T-helper 1 cell (primary cell): Measurements from ENCODE around the gene FANCC.

ENCODE experiments used
- DNase-seq, 5 donors: peaks; one replicate each; pipeline ENCODE4 v3.0.0-alpha.2; 2012 to 2020

Gene FANCC

DNA sequence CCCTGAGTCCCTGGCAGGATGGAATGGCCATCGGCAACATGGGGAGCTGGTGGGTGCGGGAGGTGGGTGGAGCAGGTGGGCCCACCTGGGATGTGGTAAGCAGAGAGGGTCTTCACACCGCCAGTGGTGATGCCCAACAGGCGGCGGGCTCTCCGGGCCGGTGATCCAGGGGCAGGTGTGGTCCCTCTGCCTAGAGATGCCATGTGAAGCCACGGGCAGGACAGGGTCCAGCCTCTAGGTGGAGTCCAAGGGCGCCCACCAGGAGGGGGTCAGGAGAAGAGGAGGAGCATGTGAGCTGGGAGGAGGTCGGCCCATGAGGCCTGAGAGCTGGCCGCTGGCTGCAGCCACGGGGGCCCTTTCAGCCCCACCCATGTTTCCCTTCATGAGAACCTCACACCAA, 221.1 kb downstream of the FANCC start:
- no peak for DNase-seq

DNA sequence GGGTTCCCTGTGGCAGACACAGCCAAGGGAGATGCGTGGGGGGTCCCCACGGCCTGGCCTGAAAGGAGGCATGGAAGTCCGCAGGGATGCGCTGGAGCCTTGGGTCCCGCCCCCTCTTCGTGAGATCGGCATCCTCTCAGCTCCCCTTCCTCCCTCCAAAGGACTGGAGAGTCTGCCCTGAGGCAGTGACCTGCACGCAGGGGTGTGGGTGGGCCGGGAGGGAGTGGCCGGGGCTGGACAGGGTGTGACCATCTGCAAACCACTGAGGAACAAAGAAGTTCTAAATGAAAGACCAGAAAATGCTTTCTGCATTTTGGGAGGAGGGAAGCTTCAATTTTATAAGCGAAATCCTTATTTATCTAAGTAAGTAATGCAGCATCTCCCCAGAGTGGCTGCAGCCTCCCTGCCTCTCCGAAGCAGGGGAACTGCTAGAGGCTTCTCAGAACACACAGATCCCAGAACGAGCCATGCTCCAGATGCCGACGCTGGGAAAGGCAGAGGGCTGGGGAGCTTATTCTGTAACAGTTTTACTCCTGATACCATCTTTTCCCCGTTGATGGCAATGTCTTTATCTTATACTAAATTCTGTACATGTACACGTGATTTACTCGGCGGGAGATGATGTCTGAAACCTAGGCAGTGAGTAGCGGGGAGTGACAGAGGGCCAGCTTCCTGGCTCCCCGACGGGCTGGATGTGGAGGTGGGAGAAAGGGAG, 221.7 kb downstream of the FANCC start:
- DNase-seq = no peak

DNA sequence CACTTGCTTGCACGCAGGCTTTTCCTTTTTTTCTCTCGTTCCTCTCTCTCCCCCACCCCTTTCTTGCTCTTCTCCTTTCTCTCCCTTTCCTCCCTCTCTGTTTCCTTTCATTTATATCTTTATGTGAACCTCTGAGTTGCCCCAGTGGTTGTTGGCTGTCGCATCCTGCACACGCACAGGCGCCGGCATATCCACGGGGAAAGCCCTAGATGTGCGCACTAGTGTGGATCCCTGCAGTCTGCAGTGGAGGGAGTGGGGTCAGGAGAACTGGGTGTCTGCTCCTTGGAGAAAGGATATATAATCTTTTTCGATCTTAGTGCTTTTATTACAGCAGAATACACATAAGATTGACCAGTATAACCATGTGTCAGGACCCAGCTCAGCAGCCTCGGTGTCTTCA, 223.5 kb downstream of the FANCC start:
- DNase-seq = no peak

DNA sequence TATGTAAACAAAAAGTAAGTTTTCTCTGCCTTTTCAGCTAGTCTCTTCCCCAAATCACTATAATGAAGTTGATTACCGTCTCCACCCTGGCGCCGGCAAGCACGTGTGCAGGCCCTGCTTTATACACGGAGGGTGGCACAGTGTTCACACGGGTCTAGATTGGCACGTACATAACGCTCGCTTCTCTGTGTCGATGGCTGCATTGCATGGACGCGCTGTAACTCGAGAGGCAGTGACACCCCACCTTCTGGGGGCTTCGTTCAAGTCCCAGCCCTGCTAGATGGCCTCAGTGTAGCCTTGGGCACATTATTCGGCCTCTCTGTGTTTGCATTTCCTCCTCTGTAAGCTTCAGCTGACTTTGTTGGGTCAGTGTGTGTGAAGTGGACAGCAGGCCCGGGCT, 223.9 kb downstream of the FANCC start:
- no peak for DNase-seq

DNA sequence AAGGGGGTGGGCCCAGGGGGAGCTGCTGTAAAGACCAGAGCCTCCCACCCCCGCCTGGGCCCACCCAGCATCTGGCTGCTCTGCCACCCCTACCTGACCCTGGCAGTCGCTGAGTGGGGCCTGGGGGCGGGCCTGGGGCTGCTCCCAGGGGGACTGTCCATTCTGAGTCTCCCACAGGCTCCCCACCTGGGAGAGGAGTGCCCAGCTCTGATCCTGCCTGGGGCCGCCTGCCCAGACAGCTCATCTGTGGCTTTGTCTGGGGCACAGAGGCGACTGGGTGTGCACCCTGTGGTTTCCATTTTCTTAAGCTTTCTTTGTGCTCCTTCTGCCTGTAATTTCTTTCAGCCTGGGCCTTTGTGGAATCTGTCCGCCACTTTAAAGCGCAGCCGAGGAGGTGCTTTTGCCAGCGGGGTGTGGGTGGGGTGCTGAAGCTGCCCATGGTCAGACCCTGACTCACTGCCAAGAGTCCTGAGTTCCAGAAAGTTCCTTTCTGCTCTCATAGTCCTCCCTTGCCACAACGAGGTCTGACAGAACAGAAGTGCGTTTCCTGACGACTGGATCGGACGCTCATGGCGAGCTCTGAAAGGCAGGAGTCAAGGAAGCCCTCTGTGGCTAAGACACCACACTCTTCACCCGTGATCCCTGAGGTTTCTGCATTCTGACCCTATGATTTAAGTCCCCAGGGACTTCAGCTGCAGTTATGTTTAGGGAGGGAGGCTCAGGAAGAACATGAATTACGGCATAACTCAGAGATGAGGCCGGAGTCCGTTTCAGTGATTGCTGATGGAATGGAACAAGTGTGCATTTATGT, 225.0 kb downstream of the FANCC start:
- DNase-seq = no peak

DNA sequence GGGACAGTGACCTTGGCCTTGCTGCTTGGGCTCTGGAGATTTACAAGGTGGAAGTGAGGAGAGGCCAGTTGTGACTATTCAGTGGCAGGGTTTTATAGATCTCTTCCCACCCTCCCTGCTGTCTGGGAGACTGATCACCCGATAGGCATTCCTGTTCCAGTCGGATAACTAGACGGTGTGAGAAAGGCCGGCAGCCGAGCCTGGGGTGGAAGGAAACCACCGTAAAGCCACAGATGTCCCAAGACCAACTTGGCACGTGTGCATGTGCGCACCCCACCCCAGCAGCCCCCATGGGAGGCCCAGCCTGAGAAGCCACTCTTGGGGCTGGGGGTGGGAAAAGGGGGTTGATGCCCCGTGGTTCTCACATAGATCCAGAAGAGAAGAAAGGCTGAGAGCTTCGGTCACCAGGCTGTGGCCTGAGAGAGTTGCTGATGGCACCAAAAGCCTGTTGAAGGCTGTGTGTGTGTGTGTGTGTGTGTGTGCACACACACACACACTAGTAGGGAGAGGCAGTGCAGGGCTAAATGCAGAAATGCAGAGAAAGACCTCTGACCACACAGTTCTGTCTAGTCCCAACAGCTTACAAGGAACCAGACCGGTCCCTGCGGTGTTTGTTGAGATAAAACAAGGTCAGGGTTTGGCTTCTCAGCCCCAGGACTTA, 225.8 kb downstream of the FANCC start:
- DNase-seq = no peak

DNA sequence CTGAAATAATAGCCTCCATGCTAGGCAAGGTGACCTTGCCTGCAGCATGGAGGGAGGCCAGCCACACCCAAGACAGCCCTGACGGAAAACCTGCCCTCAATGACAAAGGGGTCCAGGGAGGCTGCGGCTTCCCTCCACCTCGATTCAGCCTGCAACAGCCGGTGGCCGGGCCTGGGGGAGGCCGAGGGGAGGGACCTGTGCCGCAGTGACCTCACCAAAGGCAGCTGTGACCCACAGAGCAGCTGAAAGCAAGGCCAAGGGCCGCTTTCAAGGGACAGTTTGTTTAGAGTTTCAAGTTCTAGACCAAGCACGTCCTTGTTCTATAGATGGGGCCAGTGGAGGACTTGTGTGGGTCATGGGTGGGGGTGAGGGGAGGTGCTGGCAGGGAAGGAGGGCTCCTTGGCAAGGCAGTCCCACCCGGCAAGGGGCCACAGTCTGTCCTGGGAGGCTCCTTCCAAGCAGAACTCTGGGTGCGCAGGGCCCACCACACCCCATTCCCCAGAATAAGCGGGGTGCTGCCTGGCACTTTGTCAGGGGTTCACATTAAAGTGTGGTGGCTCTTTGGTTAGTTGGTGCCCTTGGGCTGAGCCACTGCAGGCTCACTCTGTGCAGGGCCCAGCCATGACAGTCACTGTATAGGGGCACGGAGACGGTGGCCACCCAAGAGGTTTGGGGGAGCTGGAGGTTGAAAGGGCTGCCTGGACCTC, 226.5 kb downstream of the FANCC start:
- DNase-seq = no peak

DNA sequence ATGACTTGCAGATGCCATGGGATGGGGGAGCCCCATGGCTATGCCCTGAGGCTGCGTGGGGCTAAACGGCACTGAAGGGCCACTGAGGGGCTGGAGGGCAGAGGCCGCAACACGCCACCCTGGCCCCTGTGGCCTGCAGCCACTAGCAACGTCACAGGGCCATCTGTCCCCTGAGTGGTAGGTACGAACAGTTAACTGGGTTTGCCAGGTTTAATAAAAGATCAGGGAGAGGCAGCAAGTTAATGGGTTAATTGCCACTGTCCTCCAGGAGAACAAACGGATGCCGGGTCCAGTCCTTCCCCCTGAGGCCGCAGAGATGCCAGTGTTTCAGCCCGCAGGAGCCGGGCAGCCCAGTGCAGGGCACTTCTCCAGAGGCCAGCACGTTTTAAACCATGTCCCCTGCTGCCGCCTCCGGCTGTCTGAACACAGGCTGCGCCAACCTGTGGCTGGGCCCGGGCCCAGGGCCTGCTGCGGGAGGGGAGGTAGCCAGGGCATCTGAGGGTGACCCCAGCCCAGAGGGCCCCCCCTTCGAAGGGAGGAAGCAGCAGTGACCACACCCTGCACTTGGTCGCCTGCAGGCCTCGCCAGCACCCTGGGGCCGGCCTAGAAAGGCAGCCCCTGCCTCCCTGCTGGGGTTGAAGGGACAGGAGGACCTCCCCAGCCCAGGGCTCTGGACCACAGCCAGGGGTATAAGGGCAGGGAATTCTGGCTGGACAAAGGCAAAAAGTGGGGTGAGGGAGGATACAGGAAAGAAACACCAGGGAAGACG, 227.3 kb downstream of the FANCC start:
- no peak for DNase-seq

DNA sequence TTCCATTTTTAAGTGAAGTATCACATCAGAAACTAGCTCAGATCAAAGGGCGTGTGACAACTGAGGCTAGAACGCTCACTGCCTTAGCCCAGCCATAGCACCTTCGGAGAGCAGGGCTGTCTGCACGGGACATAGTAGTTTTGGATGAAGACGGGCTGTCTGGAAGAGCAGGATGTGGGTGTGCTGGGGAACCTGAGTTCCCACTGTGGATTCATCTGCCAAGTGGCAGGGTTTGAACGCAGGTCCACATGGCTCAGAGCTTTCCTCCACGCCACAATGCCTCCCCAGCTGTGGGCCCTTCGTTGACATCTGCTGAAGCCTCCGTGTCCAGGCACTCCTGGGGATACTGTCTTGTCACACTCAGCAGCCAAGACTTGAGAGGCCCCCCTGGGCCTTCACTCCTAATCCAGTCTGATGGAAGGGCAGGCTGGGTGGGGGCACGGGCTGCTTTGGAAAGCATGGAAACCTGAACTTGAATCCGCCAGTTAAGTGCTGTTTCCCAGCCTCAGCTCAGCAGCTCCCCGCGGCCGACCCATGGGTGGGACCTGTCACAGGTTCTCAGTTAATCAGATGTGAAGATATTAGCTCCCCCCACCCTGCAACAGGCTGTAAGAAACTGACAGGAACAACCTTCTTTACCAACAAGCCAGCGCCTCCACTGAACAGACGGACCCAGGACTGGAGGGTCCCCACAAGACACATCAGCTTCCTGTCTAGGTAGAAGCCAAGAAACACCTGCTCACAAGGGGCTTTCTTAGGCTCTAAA, 228.1 kb downstream of the FANCC start:
- no peak for DNase-seq

DNA sequence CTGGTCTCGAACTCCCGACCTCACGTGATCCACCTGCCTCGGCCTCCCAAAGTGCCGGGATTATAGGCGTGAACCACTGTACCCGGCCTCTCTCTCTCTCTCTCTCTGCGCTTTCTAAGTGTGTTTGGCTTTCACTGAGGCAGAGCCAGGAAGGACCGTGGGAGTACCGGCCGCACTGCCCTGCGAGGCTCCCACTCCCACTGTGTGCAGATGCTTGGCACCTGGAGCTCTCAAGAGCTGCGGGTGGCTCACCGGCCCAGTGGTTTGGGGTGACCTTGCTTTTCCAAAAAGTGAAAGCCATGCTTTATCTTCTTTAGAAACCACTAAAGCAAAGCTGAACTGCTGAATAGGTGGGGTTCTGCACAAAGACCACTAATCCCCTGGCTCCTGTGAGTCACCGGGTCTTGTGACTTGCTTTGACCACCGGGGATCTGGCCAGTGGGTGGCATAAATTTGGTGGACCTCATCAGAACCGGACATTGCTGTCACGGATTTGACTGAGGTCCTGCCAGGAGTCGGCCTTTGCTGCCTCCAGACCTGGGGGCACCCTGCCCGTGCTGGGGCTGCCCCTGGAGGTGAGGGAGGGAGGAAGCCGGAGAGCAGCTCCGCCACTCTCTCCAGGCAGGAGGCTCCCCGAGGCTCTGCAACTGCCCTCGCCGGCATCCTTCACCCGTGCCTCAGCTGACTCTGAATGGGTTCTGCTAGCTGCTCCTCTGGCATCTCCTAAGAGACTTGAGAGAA, 228.9 kb downstream of the FANCC start:
- no peak for DNase-seq

DNA sequence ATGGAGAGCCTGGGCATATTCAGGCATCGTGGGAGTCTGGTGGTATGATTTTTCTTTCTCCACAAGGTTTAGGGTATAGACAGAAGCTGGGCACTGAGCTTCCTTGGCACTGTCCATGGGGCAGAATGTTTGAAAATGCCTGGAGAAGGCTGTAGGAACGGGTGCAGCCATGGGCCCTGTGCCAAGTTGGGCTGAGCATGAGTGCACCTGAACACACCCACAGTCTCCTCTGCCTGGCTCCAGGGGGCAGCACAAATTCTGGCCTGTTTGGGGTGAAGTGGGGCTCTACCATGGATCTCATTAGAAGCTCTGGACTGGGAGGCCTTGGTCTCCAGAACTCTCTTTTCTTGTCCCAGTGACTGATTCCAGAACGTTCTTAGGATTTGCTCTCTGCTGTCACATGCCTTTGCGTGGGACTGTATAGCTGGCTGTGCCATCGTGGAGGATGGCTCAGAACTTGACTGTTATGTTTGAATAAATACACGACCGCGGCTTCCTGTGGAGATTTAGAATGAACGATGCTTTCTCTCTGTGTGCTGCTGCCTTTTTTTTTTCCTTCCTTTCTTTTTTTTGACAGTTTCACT, 229.8 kb downstream of the FANCC start:
- no peak for DNase-seq

DNA sequence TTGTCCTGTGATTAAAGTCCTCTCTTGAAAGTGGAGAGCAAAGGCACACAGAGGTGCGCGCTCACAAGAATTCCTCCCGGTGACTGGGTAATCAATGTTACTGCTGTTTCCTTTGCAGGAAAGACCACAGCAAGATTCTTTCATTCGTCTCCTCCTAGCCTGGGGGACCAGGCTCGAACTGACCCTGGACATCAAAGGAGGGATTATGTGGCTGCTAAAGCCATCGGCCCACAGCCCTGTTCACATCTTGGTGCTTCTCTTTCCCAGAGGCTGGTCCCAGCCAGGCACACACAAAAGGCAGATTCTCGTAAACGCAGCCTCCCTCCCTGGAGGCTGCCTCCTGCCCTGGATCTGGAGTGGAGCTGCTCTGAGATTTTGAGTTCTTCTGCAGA, 230.9 kb downstream of the FANCC start:
- DNase-seq = no peak

DNA sequence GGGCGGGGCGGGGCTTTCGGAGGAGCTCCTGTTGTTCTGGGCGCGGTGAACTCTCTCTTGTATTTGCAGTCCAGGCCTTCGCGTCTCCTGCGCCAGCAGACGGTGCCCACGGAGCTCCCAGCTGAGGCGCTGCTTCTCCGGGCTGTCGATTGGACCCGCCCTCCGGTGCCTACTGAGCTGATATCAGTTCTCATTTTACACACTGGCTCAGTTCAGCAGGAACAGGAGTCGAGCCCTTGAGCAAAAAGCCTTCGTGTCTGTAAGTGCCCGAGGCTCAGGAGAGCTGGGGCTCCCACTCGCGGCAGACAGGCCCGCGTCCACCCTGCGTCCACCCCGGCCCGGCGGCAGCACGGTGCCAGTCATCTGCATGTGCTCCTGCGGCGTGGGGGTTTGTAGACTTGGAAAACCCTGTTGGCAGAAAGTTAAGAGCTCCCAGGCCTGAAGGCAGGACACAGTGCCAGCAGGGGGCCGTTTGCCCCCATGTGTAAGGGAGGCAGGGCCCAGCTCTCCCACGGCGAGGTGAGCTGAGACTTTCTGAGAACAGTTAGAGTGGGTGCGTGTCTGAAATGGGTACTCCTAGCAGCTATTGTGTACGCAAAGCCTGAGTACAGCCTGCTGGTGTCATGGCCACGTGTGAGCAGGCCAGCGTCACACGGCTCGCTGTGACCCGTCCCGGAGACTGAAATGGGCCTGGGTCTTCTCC, 231.5 kb downstream of the FANCC start:
- no peak for DNase-seq

DNA sequence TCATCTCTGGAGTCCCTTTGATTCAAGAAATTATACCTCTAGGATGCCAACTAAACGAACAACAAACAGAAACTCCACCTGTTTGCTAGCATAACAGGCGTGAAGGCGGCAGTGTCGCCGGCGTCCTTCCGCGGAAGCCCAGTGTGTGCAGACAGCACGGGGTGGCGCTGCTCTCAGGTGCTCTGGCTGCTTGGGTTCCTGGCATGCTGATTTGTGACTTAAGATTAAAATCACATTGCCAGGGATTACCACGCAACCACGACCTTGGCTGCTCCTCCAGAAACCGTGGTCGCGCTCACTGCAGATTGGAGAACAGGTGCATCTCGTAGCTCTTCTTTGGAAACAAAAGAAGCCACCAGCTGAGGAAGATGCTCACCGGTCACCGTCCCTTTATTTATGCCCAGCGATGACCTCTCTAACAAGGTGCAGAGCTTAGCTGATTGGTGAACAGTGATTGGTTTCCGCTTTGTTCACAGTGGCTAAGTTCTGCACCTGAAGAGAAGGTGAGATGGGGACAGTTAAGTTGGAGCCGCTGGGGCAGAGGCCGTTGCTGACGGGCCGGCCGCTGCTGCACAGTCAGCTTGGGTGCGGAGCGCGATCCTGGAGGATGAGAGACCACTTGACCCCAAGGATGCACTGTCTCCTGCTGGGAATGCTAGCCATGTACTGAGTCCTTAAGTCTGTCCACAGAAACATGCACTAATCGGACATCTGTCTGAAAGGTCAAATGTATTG, 232.3 kb downstream of the FANCC start:
- no peak for DNase-seq

DNA sequence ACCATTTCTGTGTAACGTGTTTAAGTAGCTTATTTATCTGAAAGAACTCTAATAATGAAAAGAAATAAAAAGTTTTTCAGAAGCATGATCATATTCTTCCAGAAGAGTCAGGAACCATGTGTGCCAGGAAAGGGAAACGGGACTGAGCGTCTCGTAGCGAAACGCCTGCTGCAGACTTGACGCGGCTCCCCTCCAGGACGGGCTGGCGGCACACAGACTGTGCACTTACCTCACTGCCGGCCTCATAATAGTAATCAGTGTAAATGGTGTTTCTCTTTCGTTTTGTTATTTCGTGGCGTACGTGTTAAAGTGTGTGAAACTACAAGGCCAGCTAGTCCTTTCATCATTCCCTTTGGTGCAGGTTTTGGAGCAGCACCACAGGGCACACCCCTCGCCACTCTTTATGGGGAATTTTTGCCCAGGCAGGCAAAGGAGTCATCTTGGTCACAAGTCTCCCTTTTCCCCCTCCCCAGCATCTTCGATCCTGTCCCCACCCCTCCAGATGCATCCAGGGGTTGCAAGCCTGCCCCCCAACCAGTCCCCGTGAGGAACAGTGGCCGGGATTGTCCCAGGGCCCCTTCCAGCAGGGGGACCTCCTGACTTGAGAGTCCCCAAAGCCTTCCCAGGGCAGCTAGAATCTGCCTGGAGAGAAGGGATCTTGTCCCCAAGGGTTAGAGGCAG, 233.1 kb downstream of the FANCC start:
- DNase-seq = no peak

DNA sequence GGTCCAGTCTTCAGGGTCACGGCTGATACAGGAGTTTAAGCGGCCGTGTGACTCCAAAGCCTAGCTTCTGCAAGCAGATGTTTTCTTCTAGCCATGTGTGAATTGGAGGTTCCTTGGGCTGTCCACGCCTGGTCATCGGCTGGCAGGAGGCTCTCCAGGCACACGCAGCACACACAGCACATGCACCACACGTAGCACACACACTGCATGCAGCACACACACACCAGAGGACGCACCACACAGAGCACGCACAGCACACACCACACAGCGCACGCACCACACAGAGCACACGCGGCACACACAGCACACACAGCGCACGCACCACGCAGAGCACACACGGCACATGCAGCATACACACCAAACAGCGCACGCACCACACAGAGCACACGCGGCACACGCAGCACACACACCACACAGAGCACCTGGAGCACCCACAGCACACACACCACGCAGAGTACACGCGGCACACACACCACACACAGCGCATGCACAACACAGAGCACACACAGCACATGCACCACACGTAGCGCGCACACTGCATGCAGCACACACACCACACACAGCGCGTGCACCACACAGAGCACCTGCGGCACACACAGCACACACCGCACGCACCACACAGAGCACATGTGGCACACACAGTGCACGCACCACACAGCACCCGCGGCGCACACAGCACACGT, 234.3 kb downstream of the FANCC start:
- DNase-seq = no peak

DNA sequence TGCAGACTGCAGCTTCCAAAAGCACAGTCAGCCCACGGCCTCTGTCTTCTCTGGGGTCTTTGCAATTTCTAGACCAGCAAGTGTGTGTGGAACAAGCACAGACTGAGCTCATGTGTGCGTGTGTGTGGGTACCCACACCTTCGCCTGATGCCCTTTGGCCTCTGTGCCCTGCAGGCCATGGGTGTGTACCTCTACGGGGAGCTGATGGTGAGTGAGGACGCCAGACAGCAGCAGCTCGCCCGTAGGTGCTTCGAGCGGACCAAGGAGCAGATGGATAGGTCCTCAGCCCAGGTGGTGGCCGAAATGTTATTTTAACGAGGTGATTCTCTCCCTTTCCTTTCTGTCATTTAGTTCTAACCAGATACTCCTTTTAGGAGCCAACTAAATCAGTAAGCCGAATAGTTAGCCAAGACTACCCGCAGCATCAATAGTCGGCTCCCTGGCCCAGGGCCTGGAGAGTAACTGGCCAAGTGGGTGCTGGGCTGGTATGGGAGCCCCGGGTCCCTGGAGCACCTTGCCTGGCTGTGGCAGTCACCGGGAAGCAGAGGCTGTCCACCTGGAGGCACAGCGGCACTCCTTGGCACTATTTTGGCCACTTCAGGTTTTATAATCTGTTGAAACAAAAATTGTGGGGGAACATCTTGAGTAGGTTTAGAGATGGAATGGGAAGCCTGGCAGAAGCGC, 235.0 kb downstream of the FANCC start:
- no peak for DNase-seq
